ENCODE results near the gene CATSPERD. TPM values are rescaled to one million over a fixed set of nuclear protein-coding genes. Genes with fewer than 3 reads are reported as not detected.
"Not testable (repeated sequence)": the region's sequence is repeated elsewhere in the genome, so short reads cannot be mapped to it uniquely, and the experiment has no call there.

The CATSPERD gene
- total RNA-seq, 1 donor from 2014 or later: not detected

DNA sequence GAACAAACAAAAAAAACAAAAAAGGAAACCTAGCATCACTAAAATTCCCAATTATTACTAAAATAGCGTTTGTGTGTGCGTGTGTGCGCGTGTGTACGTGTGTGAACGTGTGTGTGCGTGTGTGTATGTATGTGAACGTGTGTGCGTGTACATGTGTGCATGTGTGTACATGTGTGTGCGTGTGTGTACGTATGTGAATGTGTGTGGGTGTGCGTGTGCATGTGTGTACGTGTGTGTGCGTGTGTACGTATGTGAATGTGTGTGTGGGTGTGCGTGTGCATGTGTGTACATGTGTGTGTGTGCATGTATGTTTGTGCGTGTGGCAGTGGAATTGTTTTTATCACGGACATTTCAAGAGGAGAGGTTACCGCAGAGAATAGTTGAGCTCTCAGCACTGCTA is 21.6 kb downstream of the CATSPERD start:
- ATAC-seq: no peak

DNA sequence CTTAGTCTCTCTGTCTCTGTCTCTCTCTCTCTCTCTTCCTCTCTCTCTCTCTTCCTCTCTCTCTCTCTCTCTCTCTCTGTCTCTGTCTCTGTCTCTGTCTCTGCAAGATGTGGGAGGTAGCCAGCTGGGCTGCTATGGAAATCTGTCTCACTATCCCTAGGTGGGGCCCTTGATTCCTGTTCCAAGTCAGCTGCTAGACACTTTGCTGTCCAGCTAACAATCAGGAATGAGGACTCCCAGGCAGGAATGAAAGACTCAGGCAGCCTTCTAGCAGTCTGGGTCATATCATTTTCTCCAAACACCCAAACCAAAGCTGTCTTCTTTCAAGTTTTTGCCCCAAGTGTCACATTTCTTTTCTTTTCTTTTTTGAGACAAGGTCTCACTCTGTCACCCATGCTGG is 23.2 kb downstream of the CATSPERD start:
- no peak for ATAC-seq

DNA sequence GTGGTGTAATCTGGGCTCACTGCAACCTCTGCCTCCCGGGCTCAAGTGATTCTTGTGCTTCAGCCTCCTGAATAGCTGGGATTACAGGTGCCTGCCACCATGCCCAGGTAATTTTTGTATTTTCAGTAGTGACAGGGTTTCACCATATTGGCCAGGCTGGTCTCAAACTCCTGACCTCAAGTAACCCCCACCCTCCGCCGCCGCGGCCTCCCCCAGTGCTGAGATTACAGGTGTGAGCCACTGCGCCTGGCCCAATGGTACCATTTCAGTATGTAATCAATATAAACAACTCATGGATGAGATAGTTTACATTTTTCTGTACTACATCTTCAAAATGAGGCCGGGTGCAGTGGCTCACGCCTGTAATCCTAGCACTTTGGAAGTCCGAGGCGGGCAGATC is 24.6 kb downstream of the CATSPERD start:
- not testable (repeated sequence) for ATAC-seq

DNA sequence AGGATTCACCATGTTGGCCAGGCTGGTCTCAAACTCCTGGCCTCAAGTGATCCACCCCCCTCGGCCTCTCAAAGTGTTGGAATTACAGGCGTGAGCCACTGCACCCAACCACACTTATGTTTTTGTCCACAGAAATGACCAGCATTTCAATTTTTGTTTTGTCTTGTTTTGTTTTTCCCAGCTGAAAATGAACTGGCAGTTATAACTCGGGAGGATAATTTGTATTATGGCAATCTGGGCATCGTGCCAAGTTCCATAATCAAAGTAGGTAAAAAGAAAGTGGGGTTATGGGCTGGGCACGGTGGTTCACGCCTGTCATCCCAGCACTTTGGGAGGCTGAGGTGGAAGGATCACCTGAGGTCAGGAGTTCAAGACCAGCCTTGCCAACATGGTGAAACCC is 28.5 kb downstream of the CATSPERD start:
- ATAC-seq: not testable (repeated sequence)

DNA sequence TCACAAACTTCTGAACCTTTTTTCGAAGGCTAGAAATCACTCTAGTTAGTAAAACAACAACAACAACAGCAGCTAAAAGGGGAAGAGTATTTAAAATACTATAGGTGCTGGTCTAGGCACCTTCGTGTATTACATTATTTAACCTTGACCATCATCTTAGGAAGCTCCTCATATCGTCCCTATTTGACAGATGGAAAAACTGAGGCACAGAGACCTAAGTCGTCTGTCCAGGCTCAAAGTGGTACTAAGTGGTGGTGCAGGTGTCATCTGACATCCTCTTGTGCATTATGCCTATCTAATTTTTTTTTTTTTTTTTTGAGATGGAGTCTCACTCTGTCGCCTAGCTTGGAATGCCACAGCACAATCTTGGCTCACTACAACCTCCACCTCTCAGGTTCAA is 29.1 kb downstream of the CATSPERD start:
- no peak for ATAC-seq

DNA sequence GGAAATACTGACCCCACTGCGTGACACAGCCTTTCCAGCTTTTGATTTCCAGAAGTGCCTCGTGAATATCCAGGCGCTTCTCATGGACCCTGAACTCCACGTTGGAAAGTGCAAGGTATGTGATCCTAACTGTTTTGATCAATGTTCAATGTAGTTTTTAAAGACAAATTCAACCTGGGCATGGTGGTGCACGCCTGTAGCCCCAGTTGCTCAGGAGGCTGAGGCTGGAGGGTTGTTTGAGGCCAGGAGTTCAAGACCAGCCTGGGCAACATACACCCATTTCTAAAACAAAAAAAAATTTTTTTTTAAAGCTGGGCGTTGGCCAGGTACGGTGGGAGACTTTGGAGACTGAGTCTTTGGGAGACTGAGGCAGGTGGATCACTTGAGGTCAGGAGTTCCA is 31.3 kb downstream of the CATSPERD start:
- ATAC-seq: no peak

DNA sequence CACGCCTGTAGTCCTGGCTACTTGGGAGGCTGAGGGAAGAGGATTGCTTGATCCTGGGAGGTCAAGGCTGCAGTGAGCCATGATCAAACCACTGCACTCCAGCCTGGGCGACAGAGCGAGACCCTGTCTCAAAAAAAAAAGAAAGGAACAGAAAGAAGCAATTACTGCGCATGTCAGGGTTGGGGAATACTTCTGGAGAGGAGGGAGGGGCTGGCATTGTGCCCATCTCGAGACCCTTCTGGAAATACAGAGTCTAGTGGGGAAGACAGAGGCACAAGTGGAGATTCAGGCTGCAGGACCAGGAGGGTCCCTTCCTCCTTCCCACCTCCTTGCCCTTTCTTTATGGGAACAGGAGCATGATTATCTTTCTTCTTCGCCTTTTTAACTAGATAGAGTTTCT is 33.3 kb downstream of the CATSPERD start:
- ATAC-seq: no peak

DNA sequence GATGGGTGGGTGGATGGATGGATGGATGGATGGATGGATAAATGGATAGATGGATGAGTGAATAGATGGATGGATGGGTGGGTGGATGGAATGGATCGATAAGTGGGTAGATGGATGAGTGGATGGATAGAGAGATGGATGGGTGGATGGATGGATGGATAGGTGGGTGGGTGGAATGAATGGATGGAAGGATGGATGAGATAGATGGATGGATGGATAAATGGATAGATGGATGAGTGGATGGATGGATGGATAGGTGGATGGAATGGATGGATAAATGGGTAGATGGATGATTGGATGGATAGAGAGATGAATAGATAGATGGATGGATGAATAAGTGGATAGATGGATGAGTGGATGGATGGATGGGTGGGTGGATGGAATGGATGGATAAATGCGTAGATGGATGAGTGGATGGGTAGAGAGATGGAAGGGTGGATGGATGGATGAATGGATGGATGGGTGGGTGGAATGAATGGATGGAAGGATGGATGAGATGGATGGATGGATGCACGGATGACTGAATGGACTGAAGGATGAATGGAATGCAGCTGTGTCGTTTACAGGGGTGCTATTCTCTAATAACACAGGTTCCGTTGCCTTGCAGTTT is 42.3 kb downstream of the CATSPERD start:
- ATAC-seq: no peak

DNA sequence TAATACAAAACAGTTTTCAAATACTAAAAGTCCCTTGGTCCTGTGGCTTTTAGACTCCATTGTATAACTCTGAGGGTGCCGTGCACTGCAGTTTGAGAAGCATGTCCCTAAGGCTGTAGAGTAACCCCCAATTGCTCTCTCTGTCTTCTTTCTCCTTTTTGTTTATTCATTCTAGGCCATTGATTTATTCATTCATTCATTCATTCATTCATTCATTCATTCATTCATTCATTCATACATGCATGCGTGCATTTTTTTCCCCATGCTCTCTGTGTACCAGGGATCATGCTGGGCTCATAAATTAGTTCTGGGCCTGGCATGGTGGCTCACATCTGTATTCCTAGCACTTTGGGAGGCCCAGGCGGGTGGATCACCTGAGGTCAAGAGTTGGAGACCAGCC is 44.8 kb downstream of the CATSPERD start:
- no peak for ATAC-seq

DNA sequence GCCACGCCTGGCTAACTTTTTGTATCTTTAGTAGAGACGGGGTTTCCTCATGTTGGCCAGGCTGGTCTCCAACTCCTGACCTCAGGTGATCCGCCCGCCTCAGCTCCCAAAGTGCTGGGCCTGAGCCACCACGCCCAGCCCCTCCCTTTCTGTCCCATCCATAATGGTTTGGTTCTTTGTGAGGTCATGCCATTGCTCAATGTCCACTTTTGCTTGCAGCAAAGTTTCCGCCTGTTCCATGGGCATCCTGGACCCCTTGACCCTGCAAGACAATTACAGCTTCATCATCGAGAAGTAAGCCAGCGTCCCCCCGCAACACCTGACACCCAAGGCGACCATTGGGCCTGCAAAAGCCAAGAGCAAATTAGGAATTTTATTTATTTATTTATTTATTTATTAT is 47.5 kb downstream of the CATSPERD start:
- ATAC-seq: no peak

DNA sequence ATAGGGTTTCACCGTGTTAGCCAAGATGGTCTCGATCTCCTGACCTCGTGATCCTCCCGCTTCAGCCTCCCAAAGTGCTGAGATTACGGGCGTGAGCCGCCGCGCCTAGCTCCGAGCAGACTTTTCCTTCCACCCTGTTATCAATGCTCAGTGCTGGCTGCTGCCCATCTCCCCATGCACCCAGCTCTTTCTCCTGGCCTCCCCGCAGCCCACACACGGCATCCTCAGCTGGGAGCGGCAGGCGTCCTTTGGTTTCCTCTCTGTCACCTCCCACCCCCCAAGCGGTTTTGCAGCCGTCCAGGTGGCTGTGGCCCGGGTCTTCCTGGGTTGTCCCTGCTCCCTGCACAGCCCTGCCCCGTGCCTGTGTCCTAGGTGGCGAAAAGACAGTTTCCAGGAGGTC is 52.0 kb downstream of the CATSPERD start:
- no peak for ATAC-seq

DNA sequence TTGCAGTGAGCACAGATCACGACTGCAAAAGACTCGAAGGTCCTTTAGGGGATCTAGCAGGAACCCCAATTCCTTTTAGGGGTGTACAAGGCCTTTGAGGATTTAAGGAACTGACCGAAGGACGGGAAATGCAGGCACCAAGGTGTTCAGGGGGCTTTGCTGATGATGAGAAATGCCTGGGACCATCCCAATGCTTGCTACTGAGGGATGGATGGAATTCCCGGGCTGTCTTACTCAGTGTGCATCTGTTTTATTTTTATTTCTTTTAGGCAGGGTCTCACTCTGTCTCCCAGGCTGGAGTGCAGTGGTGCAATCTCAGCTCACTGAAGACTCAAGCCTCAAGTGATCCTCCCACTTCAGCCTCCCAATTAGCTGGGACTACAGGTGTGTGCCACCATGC is 52.8 kb downstream of the CATSPERD start:
- ATAC-seq: no peak

DNA sequence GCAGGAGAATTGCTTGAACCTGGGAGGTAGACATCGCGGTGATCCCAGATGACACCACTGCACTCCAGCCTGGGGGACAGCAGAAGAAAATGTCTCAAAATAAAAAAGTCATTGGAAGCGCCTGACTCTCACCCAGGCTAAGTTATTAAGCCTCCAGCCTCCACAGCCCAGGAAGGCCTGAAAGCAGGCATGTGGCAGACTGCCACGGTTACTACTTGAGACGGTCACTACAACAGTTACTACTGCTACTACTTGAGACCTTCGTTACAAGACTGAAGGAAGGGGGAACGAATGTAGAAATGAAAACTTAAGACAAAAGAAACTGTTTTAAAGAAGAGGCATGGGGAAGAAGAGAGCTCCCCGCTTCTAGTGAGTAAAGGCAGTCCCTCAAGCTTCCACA is 54.5 kb downstream of the CATSPERD start:
- no peak for ATAC-seq

DNA sequence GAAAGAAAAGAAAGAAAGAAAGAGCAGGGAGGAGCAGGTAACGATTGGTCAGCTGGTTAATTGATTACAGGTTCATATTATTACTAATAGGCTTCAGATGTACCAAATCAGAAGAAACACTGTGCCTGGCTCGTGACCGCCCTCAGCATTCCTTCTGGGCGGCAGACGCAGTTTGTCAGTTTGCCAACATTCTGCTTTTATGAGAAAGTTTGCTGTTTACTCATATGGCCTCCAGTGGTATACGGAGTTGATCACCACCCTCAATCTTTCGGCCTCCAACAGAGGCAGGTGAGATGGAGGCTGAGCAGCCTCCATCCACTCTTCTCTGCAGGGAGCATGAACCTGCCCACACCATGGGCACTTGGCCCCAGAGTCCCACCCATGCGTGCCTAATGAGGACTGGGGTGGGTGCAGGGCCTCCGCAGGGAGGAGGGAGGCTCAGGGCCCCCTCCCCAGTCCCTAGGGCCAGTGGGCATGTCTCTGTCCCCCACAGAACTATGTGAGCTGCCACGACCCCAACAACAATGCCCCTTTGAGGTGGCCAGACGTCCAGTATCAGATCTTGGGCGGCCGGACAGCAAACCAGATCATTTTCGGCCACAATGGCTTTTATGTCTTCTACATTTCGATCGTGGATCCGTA is 55.4 kb downstream of the CATSPERD start:
- peak; percentile 26 for ATAC-seq

DNA sequence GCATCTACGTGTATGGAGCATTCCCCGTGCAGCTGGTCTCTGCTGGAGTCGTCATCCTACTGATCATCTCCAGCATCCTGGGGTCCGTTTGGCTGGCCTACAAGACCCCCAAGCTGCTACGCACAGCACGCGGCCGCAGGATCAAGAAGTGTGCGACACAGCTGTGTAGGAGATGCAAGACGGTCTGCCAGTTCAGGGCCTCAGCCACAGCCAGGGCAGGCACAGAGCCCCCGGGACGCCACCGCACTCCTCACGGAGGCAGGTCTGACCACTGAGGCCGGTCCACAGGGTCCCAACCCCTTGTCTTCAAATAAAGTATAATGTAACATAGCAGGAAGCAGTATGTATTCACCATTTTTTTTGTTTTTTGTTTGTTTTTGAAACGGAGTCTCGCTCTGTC is 58.0 kb downstream of the CATSPERD start:
- ATAC-seq: no peak

DNA sequence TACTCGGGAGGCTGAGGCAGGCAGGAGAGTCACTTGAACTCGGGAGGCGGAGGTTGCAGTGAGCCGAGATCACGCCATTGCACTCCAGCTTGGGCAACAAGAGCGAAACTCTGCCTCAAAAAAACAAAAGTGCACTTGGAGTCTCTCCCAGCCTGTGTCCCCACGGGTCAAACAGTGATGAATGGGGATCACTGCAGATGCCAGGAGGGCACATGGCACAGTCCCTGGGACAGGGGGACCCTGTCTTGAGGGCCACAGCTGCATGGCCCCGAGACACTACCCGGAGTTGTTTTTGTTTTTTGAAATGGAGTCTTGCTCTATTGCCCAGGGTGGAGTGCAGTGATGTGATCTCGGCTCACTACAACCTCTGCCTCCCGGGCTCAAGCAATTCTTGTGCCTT is 60.5 kb downstream of the CATSPERD start:
- ATAC-seq: not testable (repeated sequence)

DNA sequence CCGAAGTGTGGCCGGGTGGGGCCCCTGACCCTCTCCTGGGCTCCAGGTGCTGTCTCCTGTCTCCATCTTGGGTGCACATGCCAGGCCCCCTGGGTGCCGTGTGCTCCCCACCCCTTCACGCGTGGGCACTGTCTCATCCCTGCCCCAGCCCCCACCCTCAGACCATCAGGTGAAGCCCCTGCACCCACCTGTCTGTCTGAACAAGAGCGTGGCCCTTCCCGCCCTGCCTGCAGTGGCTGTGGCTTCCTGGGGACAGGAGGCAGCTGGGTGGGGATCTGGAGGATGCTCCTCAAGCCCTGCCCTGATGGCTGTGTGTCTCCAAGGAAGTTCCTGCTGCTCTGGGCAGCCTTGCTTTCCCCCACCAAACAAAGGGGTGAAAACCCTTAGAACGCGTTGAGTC is 61.9 kb downstream of the CATSPERD start:
- no peak for ATAC-seq

DNA sequence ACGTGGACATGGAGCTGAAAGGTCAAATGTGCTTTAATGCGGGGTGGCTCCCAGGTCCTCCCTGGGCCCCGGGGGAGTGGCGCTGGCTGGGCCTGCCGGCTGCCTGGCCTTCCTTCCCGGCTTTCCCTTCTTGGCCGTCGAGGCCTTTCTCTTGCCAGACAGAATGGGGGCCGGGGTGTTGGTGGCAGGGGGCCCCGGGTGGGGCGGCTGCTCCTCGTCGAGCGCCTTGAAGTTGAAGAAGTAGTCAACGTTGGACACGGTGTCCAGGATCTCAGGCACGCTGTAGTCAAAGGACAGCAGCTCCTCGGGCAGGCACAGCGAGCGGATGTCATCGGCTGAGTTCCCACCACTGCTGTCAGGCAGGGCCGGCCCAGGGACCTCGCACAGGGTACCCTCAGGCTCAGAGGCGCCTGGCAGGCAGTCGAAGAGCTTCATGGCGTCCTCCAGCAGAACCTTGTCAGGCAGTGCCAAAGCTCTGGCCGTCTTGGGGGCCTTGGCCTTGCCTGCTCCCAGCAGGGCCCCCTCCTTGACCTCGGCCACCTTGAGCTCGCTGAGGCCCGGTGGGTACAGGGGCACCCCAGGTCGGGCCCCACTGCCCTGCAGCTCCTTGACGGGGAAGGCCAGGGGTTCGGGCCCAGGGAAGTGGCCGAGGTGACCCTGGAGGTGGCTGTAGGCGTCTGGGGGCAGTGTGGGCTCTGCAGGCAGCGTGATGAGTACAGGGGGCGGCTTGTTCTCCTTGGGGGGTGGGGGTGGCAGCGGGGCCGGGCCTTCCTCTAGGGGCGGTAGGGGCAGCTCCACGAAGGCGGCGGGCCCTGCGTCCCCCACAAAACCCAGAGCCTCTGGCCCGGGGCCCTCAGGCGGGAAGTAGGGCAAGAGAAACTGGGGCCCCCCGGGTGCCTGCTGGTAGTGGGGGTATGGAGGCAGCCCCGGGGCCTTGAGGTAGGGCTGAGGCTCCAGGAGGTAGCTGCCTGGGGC is 62.8 kb downstream of the CATSPERD start:
- peak; percentile 6 for ATAC-seq

DNA sequence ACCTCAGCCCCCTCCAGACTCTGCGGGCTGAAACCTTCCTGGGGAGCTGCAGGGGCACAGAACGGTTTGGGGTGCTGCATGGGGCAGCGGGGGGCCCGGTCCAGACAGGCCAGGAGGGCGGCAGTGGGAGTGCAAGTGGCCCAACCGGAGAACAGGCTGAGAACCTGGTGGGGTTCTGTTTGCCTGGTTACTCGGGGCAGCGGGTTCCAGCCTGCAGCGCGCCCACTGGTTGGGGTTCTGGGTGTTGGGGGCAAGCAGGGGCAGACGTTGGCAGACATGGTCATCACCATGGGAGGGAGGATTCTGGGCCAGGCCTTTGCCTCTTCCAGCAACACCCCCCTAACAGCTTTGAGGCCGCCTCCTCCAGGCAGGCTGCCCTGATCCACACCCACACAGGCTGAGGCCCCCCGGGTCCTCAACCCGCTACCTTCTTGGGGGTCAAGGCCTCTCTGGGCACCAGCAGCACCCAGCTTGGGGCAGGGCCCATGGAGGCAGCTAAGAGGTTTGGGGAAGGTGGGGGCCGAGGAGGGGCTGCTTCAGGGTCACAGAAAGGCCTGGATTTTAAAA is 64.2 kb downstream of the CATSPERD start, which contains the start of gene PRR22:
TSS of gene PRR22 (minus strand) at position 166 of the 567 bp plus-strand sequence. CDS start at position 80, 86 bp downstream.
- ATAC-seq: no peak

DNA sequence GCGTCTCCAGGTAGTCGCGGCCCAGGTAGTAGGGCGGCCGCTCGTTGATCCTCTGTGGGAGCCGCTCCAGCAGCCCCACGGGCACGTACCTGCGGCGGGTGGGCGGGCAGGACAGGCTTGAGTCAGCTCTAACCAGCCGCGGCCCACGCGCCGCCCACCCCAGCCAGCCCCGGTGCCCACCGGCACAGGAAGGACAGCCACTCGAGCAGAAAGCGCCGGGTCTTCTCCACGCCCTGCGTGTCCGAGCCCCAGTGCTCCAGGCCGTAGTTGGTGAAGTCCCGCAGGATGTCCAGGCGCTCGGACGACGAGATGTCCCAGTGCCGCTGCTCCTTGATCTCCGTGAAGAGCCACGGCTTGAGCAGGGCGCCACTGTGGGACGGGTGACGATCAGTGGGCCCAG is 65.0 kb downstream of the CATSPERD start:
- no peak for ATAC-seq

DNA sequence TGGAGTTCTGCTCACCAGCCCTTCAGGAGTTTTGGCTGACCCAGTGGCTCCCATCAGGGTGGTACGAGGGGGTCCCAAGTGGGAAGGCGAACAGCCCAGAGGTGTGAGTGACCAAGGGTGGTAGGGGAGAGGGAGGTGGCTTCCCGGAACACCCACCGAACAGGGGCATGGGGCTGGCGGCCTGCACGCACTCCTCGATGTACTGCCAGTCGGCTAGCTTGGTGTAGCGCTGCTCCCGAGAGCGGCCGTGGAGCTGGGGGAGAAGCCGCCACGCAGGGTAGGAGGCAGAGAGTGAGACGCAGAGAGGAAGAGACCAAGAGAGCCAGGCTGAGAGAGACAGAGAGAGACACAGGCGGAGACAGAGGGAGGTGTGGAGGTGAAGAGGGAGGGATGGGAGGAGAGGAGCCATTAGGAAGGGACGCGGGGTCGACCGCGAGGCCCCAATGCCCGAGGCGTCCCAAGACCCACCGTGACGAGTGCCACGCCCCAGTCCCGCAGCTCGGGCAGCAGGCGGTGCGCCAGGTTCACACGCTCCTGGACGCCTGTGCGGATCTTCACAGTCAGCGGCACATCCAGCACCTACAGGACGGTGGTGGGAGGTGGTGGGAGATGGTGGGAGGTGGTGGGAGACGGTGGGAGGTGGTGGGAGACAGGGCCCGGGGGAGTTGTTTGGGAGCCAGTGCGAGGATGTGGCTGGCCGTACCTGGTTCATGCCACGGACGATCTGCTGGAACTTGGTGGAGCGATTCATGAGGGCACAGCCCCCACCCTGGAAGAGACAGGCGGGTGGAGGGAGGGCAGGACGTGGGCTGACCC is 66.4 kb downstream of the CATSPERD start:
- ATAC-seq: no peak

All from esophagus mucosa (tissue), 1 donor.